ENCODE data around the gene WLS.

The WLS gene

GRCh38 chr1:68228851-68229250 is 3.5 kb downstream of the WLS start:
- no peak for DNase-seq (ENCODE audit: low read depth in 2 of 2)

GRCh38 chr1:68227598-68227997 is 4.7 kb downstream of the WLS start:
- DNase-seq (ENCODE audit: low read depth in 2 of 2), result no peak

GRCh38 chr1:68225781-68226180 is 6.5 kb downstream of the WLS start:
- DNase-seq (ENCODE audit: low read depth in 2 of 2), result no peak

GRCh38 chr1:68223687-68224086 is 8.6 kb downstream of the WLS start:
- DNase-seq (ENCODE audit: low read depth in 2 of 2), result no peak

- DNase-seq (ENCODE audit: low read depth in 2 of 2), result no peak
These were observed 10.3 kb downstream of the WLS start for GRCh38 chr1:68221980-68222373.

GRCh38 chr1:68221001-68221979 is 11.0 kb downstream of the WLS start:
- DNase-seq (ENCODE audit: low read depth in 2 of 2), result no peak

GRCh38 chr1:68220420-68220819 is 11.9 kb downstream of the WLS start:
- DNase-seq (ENCODE audit: low read depth in 2 of 2), result no peak

- no peak for DNase-seq (ENCODE audit: low read depth in 2 of 2)
These were observed 13.8 kb downstream of the WLS start for GRCh38 chr1:68218490-68218889.

- no peak for DNase-seq (ENCODE audit: low read depth in 2 of 2)
These were observed 14.7 kb downstream of the WLS start for GRCh38 chr1:68217618-68218017.

- no peak for DNase-seq (ENCODE audit: low read depth in 2 of 2)
These were observed 15.2 kb downstream of the WLS start for GRCh38 chr1:68217060-68217554.

GRCh38 chr1:68216089-68216772 is 16.1 kb downstream of the WLS start:
- DNase-seq (ENCODE audit: low read depth in 2 of 2), result no peak

GRCh38 chr1:68213843-68214242 is 18.5 kb downstream of the WLS start:
- no peak for DNase-seq (ENCODE audit: low read depth in 2 of 2)

- no peak for DNase-seq (ENCODE audit: low read depth in 2 of 2)
These were observed 20.5 kb downstream of the WLS start for GRCh38 chr1:68211761-68212380.

- DNase-seq (ENCODE audit: low read depth in 2 of 2), result no peak
These were observed 21.5 kb downstream of the WLS start for GRCh38 chr1:68210829-68211228.

GRCh38 chr1:68210027-68210426 is 22.3 kb downstream of the WLS start:
- DNase-seq (ENCODE audit: low read depth in 2 of 2), result no peak

- DNase-seq (ENCODE audit: low read depth in 2 of 2), result no peak
These were observed 25.3 kb downstream of the WLS start for GRCh38 chr1:68206848-68207689.

- no peak for DNase-seq (ENCODE audit: low read depth in 2 of 2)
These were observed 26.4 kb downstream of the WLS start for GRCh38 chr1:68205794-68206358.

GRCh38 chr1:68204977-68205630 is 27.2 kb downstream of the WLS start:
- no peak for DNase-seq (ENCODE audit: low read depth in 2 of 2)

- no peak for DNase-seq (ENCODE audit: low read depth in 2 of 2)
These were observed 30.0 kb downstream of the WLS start for GRCh38 chr1:68202239-68202832.

- DNase-seq (ENCODE audit: low read depth in 2 of 2), result no peak
These were observed 30.6 kb downstream of the WLS start for GRCh38 chr1:68201546-68202238.

Data from stimulated activated CD8-positive, alpha-beta memory T cell treated with anti-CD3 and anti-CD28 coated beads, Interleukin-2, amount 100 ng/mL, for 48 hours (primary cell).